K562 (cell line): ENCODE data around the gene GORASP1.

Source experiments
- KLF10 ChIP-seq: fragments of 250-450 bp; sonication (Bioruptor Pico); IDR thresholded peaks from 2 replicates; pipeline ENCODE4 v1.6.1; 2021; ENCODE audit warnings: matching md5 sums
- MEIS2 ChIP-seq: fragments of 450-650 bp; IDR thresholded peaks from 2 replicates; pipeline ENCODE4 v1.6.1; 2014; ENCODE audit warnings: mild to moderate bottlenecking; ENCODE audit not compliant: partially characterized antibody
- POLR2AphosphoS5 ChIP-seq: IDR thresholded peaks from 2 replicates; pipeline ENCODE4 v1.6.1; 2011; ENCODE audit warnings: mild to moderate bottlenecking, low read depth, low read length, moderate library complexity; ENCODE audit not compliant: control insufficient read depth, insufficient read depth

- no peak for TF ChIP-seq MEIS2
- no peak for TF ChIP-seq POLR2AphosphoS5
- TF ChIP-seq KLF10 (CRISPR knock-in tag) = no peak
Measured at GRCh38 chr3:39146083-39146501, 38.7 kb upstream of the GORASP1 start.
